Suppressor macrophage (primary cell): ENCODE data around the gene MAP7D2.
A peak's percentile ranks its signal among the peaks of the same experiment; 100 is the strongest.
"Not testable (repeated sequence)": the region's sequence is repeated elsewhere in the genome, so short reads cannot be mapped to it uniquely, and the experiment has no call there.

Experiments
- DNase-seq, 4 experiments: peaks; one replicate each; pipeline ENCODE4 v3.0.0-alpha.2; 2020 to 2022
- total RNA-seq, 17 experiments: gene quantifications; one replicate each; lab custom pipeline; 2026; ENCODE audit warnings: mixed read lengths in 6 of 17, inconsistent platforms in 3 of 17; lab: John Stamatoyannopoulos, UW

MAP7D2 gene
- total RNA-seq: 0 to 0.55 (median 0.04) reads per million in 17 experiments

DNA sequence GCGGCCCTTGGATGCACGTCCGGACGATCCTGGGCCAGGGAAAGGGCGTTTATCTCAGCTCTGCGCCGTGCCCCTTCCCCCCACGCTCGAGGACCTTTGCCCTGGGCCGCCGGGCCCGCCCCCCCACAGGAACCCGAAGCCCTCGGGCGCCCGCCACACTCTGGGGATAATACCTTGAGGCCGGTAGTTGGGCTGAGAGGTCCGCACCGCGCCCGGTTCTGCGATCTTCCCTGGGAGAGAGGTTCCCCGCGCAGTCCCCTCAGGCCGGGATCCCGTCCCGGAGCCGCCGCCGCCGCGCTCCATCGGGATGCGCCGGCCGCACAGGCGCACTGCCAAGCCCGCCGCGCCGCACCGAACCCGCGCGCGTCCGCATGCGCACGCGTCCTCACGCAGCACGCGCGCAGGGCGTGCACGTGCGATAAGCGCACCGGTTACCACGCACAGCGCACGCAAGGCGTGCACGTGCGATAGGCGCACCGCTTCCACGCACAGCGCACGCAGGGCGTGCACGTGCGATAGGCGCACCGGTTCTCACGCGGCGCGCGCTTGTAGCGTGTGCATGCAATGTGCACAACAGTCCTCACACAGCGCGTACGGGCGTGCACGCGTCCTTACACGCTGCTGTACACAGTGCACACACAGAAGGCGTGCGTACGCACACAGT lies at the start of gene MAP7D2:
MAP7D2 (minus strand) TSS at position 331 of the 664 bp plus-strand sequence; CDS start at position 303, 28 bp downstream.
- peak in 1 of 4 experiments; percentile 9 for DNase-seq

DNA sequence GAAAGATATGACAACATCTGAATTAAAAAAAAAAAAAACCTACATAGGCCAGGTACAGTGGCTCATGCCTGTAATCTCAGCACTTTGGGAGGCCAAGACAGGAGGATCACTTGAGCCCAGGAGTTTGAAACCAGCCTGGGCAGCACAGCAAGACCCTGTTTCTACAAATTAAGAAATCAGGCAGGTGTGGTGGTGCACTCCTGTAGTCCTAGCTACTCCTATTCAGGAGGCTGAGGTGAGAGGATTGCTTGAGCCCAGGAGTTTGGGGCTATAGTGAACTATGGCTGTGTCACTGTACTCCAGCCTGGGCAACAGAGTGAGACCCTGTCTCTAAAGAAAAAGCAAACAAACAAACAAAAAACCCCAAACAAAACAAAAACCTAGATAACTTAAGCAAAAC lies 45.8 kb upstream of the MAP7D2 start:
- not testable (repeated sequence) for DNase-seq

DNA sequence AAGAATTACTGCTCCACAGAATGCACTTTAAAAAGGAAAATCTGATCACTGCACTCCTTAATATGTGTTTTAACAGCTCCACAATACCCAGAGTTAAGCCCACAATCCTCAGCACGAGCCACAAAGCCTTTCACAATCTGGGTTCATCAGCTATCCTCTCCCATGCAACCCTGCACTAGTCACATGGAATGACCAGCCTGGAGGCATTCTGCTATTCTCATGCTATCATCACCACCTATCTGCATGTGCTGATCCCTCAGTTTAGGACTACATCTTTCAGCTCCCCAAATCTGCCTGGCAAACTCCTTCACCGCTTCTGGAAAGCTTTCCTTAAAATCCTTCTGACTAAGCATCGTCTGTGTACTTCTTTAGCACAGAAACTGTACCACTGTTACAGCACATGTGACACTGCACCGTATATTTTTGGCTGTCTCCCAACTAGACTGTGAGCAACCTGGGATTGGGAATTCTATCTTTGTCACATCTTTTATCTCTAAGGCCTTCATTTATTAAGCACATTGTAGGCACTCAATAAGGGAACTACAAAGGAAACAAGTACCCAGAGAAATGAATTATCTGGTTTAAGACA lies 43.2 kb upstream of the MAP7D2 start:
- DNase-seq: no peak

DNA sequence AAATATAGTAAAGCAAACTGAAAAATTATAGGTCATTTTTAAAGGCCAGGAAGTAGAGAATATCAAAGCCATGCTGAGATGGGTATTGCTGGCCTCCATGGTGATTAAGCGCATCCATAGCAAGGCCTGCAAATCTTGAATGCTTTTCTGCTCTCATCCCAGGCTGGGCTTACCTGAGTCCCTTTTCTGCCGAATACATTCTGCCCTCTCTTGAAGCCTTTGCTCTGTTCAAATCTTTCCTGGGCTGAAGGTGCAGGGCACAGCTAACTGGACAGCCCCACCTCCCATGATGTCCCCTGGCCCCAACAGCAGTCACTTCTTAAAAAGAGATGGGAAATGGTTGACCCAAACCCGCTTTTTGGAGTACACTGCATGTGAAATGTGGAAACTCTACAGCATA lies 35.0 kb upstream of the MAP7D2 start:
- no peak for DNase-seq

DNA sequence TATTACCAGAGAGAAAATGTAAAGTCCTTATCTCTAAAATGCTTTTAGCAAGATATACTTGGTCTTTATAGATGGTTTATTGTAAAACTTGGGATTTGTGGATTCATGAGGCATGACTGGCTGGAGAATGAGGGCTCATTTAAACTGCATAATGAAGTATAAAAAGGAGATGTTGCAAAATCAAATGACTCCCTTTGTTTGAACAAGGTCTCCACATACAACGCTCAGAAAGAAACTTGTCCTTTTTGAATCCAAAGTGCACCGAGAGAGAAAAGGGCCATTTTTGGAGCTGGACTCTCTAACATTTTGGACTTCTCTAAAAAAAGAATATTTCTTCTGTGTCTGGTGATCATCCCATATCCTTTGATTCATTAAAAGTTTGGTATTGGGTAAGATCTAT lies 32.6 kb upstream of the MAP7D2 start:
- no peak for DNase-seq

DNA sequence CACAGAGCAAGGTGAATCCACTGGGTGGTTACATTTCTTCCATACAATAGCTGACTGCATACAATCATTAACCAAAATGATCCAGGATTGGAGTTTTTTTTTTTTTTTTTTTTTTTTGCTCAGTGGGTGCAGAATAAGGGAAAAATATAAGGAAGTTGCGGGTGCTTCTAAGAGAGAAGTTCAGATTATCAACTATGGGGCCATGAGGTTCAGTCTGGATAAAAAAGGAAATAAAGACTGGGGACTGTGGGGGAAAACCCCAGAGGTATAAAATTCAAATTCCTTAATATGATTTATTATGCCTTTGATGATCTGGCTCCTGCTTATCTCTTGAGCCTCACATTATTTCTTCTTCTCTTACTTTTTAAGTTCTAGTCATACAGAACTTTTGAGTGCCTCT lies 30.9 kb upstream of the MAP7D2 start:
- DNase-seq: peak in 3 of 4 experiments; percentile 10 to 56 (median 56)

DNA sequence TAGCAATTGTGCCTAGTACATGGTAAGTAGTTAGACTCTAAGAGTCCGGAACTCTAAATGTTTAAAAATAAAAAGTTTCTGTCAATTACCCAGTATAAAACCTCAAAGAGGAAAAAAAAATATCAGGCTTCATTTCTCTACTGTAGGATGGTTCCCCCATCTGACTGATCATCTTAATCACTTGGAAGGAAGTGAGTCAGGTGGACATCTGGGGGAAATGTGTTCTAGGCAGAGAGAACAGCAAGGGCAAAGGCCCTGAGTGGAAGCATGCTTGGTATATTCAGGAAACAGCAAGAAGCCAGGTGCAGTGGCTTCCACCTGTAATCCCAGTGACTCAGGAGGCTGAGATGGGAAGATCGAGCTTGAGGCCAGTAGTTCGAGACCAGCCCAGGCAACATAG lies 27.8 kb upstream of the MAP7D2 start:
- DNase-seq: peak in 2 of 4 experiments; percentile 26 to 32

DNA sequence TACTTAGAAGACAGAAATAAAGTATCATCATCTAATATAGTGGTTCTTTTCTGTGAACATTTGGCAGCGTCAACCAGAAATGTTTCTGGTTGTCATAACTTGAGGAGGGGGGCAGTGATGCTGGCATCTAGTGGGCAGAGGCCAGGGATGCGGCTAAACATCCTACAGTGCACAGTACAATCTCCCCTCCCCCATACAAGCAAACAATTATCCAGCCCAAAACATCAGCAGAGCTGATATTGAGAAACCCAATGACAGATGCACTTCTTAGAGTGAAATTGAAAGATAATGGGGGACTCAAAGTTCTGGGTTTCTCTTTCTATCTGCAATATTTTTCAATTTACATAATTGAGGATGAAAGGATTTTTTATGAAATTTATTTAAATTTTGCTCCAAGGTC lies 26.9 kb upstream of the MAP7D2 start:
- no peak for DNase-seq

DNA sequence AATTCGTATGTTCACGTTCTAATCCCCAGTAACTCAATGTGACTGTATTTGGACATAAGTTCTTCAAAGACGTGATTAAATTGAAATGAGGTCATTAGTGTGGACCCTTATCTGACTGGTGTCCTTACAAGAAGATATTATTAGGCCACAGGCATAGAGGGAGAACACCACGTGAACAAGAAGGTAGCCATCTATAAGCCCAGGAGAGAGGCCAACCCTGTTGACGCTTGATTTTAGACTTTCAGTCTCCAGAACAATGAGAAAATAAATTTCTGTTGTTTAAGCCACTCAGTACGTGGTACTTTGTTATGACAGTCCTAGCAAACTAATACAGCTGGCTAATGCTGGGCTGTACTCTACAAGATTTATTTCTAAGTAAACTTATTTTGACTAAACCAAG lies 26.4 kb upstream of the MAP7D2 start:
- no peak for DNase-seq

DNA sequence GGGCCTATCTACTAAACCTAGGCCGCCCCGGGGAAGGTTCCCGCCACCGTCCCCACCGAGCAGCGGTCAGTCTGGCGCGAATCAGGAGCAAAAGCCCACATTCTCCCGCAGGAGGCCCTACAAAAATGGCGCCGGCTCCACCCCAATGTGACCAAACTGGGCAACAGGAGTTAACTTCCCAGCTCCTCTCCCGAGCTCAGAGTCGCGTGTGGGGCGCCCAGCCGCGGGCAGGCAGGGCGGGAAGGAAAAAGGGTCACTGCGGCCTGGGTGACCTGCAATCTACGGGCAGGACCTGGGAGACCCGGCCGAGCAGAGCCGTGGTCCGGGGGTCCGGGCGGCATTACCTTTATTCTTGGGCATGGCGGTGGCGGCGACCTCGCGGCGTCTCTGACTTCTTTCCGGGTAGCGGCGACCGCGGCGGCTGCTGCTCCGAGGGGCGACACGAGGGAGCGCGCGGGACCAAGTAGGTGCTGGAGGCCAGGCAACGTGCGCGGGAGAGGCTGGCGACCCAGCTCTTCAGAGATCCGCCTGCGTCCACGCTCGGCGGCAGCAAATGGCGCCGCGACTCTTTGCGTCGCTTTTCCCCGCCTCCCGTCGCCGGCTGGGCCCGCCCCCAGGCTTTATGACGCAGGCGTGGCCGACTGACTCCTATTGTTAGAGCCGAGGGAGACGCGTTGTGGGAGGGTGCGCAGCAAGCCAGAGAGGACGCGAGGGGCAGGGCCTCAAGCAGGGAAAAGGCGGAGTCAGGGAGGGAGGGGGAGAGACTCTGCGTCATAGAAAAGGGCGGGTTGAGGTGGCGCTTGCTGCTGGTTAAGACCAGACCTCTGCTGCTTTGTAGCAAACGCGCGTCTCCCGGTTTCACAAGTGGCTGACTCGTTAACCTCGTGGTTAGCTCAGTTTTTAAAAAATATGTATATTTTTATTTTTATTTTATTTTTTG lies 24.8 kb upstream of the MAP7D2 start, which contains the start of gene EIF1AX:
EIF1AX (minus strand) TSS at position 558 of the 940 bp plus-strand sequence; CDS start at position 360, 198 bp downstream.
- DNase-seq: peak; percentile 95 to 98 (median 96)

DNA sequence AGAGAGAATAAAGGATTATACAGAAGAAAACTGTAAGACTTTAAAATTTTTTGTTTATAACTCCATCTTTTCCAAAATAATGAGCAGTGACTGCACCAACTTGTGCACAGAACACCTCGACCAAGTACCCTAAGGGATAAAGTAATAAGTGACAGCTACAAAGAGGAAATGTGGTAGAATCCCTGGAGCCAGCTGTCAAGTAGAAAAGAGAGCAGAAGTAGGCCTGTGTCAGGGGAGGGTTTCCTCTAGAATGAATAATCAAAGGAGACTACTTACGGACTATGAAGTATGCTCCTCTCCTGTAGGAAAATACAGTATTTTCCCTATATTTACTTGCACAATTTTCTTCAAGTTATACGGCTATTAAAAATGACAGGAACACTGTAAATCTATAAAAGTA lies 23.7 kb upstream of the MAP7D2 start:
- peak in 3 of 4 experiments; percentile 20 to 37 (median 33) for DNase-seq

DNA sequence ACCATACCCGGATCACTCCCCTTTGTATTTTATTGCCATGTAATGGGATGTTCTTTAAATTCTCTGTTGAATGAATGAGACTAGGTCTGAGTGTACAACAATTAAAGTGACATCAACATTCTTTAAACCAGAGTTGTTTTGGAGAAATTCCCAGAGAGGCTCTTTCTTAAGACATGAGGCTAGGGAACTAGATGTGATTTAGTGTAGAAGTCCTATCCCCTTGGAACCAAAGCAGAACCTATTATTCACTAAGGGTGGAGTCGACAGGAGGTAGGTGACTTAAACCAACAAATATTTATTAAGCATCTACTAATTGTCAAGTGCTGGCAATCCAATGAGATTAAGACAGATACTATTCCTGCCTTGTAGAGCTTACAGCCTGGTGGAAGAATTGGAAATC lies 23.3 kb upstream of the MAP7D2 start:
- DNase-seq: no peak

DNA sequence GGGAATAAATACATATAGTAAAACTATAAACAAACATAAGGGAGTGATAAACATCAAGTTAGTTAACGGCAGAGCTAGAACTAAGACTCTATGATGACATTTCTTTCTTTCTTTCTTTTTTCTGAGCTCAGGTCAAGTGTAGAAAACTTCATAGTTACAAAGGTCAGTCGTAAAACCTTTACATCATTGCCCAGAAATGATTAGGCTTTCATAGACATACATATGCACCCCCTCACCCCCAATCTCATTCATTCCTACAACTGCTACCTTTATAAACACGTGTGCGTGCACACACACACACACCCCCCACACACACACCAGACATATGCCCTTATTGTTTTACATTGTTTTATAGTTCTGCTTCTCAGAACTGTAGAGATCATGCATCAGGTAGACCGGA lies 19.2 kb upstream of the MAP7D2 start:
- DNase-seq: no peak

DNA sequence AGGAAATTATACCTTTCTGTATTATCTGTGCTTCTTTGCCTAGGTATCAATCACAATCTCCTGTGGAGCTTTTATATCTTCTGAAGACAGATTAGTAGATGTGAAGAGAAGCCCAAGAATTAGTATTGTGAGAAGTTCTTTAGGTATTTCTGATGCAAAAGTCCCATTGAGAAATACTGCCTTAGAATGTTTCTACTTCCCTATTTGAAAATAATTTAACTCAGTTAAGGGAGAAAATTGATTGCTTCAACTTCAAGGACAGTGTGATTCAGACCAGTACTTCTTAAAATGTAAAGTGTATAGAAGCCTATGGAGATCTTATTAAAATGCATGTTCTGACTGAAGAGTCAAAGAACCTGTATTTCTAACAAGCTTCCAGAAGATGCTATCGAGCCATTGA lies 16.0 kb upstream of the MAP7D2 start:
- peak in 3 of 4 experiments; percentile 1 to 63 (median 59) for DNase-seq

DNA sequence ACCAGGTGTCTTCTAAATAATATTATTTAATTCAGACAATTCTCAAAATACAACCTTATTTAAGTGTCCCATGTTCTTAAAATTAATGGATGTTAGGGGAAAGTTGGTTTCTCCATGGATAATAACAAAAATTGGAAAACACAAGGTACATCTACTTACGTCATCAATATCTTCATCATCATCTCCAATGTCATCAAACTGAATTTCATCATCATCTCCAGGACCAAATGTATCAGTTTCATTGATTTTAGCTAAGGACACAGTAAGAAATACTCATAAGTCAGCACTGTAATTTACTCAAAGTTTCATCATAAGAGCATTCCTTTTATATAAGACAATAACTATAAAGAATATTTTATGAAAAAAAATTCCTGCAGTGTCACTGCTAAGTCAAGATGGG lies 13.7 kb upstream of the MAP7D2 start:
- no peak for DNase-seq

DNA sequence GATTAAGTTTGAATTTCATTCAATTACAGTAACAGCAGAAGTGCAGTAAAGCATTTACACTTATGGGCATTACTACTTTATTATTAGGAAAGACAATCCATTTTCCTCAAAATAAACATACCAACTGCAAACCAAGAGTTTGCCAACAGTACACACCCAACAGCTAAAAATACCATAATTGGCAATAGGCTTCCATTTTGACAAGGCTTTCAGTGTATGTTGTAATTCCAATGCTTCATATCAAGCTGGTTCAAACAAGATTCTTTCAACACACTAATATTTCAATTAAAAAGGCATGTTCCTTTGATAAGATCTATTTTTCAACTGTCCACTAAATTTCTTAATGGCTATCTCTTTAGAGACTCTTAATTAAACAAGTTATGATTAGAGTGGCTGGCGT lies 12.8 kb upstream of the MAP7D2 start:
- no peak for DNase-seq

DNA sequence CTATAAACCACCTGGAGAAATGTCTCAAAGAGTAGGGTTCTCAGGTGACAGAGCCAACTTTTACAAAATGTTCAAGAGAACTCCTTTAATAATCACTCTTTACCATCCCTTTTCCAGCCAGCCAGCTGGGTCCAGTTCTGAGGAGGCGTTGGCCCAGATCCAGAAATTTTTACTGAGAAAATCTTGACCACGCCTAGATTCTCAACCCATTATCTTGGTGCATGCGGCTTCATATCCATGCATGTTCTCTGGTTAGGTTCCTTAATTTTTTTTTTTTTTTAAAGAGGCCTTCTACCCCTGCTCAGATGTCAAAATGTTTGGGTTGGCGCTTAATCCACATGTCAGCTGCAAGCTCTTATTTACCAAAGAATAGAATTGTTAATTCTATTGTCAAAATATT lies 12.0 kb upstream of the MAP7D2 start:
- DNase-seq: no peak

DNA sequence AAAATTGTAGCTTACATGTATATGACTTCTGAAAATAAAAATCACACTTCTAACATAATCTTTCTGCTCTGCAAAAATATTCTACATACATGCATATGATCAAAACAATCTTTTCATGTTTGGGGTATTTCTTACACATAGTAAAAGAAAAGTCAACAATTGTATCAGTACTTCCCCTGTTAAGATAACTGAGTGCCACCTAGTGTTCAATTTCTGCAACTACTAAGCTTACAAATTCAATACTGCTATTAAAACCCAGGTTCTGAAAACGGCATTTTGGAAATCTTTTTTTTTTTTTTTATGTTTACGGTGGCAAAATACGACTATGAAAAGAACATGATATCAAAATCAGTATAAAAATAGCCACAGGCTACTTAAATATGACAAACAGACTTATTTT lies 10.7 kb upstream of the MAP7D2 start:
- not testable (repeated sequence) for DNase-seq

DNA sequence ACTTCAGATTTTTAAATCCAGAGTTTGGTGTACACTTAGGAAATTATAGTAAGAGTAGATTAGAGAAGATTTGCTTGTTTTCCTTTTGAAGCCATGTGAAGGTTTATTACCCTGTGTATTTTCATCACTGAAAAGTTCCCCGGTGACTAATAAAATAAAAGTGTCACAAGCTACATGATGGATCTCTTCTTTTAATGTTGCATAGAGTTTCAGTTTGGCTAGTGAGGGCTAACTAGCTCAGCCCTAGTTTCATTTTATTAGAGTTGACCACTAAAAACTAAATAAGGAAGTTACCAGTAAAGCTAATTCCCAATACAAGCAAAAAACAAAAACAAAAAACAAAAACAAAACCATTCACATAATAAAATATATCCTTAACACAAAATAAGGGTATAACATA lies 10.1 kb upstream of the MAP7D2 start:
- not testable (repeated sequence) for DNase-seq

DNA sequence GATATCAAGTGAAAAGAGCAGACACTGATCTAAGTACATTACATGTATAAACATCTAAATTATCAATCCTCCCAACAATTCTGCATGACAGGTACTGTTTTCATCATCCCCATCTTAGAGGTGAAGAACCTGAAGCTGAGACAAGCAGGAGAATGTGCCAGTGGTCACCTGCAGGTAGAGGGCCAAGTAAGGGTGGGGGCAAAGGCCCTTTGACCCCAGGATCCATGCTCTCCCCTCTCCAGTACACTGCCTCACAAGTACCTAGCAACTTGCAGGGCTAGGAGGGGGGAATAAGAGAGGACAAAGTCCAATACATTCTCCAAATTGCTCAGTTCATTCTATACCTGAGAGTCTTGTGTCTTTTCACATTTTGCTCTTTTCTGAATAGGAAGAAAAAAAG lies 8.3 kb upstream of the MAP7D2 start:
- no peak for DNase-seq

DNA sequence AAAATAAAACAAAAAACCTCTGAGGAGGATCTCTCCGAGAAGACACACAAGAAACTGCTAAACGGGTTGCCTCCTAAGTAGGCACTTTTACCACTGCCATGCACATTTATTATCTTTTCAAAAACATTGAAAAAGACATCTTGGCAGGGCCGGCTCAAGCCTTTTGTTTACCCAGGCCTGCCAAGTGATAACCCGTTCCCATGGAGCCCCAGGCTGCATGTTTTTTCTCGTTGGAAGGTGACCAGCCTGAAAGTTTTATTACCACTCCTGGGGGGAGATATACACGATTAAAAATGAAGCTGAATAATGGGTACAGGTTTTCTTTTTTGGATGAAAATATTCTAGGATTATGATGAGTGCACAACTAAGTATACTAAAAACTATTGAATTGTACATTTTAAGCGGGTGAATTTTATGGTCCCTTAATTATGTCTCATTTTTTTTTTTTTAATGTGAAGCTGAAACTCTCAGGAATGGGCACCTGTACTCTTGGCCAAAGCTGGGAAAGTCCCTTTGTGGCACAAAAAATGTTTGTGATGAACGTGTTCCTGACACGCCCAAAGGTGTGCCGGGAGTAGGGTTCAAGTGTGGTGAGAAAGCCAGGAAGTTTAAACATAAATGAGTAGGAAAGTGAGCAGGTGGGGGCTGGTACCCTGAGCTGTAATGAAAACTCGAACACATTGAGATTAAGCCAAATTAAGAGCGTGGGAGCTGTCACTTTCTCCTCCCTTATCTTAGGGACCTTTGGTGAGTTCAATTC lies 1.5 kb upstream of the MAP7D2 start:
- no peak for DNase-seq

DNA sequence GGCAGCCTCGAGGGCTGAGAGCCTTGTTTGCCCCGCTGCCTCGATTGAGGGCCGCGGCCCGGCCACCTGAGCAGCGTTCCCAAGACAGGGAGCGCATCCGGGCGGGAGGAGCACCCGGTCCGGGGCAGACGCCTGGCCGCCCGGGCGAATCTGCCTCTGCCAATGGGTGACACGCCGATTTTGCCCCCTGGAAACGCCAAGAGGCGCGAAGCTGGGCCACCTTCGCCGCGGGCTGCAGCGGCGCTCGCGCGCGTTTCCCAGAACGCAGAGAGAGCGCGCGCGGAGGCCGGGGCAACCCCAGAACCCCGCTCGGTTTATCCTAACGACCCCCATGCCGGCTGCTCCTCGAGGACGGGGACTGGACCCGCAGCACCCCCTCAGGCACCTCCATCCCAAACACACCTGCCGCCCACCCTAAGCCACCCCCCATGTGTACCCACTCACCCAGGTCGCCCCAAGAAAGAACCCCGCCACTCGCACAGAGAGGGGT lies 575 bp downstream of the MAP7D2 start:
- no peak for DNase-seq
